Left ventricle myocardium inferior (tissue), 1 donor: ENCODE data around the gene RALGPS1. TPM values are rescaled to one million over a fixed set of nuclear protein-coding genes. Genes with fewer than 3 reads are reported as not detected.

Experiments
- DNase-seq: peaks from one replicate; pipeline ENCODE4 v3.0.0-alpha.2; 2020
- H3K27ac ChIP-seq: fragments of 200-600 bp; replicated peaks from 2 replicates; pipeline ENCODE4 v1.8.0; 2021
- H3K27me3 ChIP-seq: fragments of 200-600 bp; 2 replicates; pipeline ENCODE4 v1.8.0; 2021; ENCODE audit warnings: low read depth
- H3K36me3 ChIP-seq: fragments of 200-600 bp; 2 replicates; pipeline ENCODE4 v1.8.0; 2021
- H3K4me1 ChIP-seq: fragments of 200-600 bp; 2 replicates; pipeline ENCODE4 v1.8.0; 2021
- H3K4me3 ChIP-seq: fragments of 200-600 bp; 2 replicates; pipeline ENCODE4 v1.8.0; 2021; ENCODE audit warnings: mild to moderate bottlenecking, moderate library complexity
- H3K9me3 ChIP-seq: fragments of 200-600 bp; replicated peaks from 2 replicates; pipeline ENCODE4 v1.8.0; 2021
- CTCF ChIP-seq: fragments of 200-600 bp; IDR thresholded peaks from 2 replicates; pipeline ENCODE4 v1.8.0; 2021; ENCODE audit warnings: antibody characterized with exemption, mild to moderate bottlenecking, borderline replicate concordance
- intact Hi-C: fragments of 100-400 bp; cut with micrococcal nuclease; formaldehyde crosslinking; loops from one replicate; pipeline ENCODE4 v1.11.0; 2022
- long read RNA-seq: library from polyadenylated mRNA; unstranded; transcript quantifications from one replicate; pipeline ENCODE4 v2.0.0, GENCODE V29; 2021
- total RNA-seq: library from RNA; stranded (reverse); fragmentation: NEBNext Ultra II Directional; extraction: Animal tissue kit (Norgen Biotek cat#: 25700); gene quantifications from one replicate; pipeline ENCODE4 v1.2.1, GENCODE V29; 2021
- donor health status: DM: no; HTN: yes; CAD: no; lungs with severe emphysema.

RALGPS1 gene, protein sequence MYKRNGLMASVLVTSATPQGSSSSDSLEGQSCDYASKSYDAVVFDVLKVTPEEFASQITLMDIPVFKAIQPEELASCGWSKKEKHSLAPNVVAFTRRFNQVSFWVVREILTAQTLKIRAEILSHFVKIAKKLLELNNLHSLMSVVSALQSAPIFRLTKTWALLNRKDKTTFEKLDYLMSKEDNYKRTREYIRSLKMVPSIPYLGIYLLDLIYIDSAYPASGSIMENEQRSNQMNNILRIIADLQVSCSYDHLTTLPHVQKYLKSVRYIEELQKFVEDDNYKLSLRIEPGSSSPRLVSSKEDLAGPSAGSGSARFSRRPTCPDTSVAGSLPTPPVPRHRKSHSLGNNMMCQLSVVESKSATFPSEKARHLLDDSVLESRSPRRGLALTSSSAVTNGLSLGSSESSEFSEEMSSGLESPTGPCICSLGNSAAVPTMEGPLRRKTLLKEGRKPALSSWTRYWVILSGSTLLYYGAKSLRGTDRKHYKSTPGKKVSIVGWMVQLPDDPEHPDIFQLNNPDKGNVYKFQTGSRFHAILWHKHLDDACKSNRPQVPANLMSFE
- total RNA-seq, result 18.9 TPM
- long read RNA-seq, full-length matches to known transcripts, result 3 of 27 reads
- long read RNA-seq, partial matches to known transcripts, result 12 of 27 reads
- long read RNA-seq, other reads (novel, unspliced or antisense), result 12 of 27 reads

DNA sequence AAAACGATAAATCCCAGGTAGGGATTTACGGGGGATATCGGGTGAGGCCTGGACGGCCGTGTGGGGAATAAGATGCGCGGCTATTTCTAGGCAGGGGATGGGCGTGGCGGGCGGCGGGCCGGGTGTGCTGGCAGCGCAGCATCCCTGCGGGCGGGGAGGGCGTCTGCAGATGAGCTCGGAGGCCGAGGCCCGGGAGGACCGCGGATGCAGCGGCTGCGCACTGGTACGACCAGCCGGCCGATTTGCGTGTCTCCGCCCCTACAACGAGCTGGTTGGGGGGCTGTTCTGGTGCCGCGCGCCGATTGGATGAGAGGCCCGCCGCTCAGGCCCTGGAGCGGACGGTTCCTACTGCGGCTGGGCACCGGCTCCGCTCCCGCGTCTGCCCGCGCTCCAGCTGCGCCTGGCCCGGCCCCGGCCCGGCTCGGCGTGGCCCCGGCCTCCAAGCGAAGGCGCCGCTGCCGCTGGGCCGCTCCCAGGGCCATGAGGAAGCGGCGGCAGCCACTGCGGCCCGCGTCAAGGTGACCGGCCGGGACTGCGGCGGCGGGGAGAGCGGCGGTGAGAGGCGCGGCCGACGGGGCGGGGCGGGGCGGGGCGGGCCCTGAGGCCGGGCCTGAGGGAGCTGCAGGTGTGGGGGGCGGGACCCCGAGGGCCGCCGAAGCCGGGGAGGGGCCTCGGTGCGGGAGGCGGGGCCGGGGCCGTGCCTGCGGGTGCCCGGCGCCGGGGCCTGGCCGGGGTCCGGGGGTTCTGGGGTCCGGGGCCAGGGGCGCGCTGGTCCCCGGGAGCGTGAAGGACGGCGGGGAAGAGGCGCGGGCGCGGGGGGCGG, at the start of gene RALGPS1:
Gene RALGPS1 (plus strand): TSS at position 325 of the 823 bp plus-strand sequence. CDS start 47,508 bp downstream, outside the sequence.
- intact Hi-C loops, result no loop called here
- H3K36me3 ChIP-seq, result no peaks in the 10 kb centered on the region
- H3K27me3 ChIP-seq, result no peaks in the 10 kb centered on the region
- peak within 1 kb of the TSS; percentile 68 for H3K4me3 ChIP-seq
- peak within 1 kb of the TSS; percentile 87 for H3K27ac ChIP-seq
- TF ChIP-seq CTCF, result no peak
- H3K9me3 ChIP-seq, result no peaks in the 10 kb centered on the region
- peaks cover 12% of the 10 kb centered on the region for H3K4me1 ChIP-seq
- peak; percentile 96 for DNase-seq

DNA sequence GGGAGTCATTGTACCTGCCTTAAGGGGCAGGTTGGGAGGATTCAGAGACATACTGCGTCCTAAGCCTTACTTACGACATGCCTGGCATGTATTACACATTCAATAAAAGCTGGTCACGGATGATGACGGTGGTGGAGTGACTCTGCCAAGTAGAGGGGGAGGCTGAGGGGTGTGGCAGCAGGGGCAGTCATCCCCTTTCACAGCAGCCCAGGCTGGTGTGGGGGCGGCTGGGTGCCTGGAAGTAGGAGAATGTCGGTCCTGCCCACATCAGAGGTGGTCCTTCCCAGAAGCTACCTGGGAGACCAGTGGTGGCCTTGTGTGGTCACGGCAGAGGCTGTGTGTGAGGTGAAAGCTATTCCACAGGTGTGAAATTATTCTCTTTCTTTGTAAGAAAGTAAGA, 45.2 kb upstream of the RALGPS1 start:
- Histone ChIP-seq H3K4me3 (no peak overlapping the region), H3K27me3 (no peaks in the 10 kb centered on the region), H3K9me3 (no peaks in the 10 kb centered on the region), H3K36me3 (peaks cover 10% of the 10 kb centered on the region), H3K4me1 (peaks cover 40% of the 10 kb centered on the region), H3K27ac (no peak overlapping the region)
- intact Hi-C loops, result no loop called here
- TF ChIP-seq CTCF, result no peak
- no peak for DNase-seq

DNA sequence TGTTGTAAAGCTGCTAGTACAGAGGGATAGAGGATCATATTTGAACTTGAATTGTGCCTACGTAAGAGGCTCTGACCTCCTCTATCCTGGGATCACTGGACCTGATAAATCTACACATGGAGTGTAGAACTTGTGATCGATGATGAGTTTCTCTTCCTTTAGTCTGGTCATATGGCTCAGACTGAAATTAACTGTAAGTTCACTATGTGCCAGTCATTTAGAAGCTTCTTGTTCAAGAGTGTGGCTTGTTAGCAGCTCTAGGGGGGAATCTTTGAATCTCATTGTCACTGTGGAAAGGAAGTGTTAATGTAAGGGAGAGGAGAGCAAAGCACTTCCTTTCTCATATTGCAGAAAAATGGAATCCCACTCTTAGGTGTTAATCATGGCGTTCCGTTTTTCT, 42.1 kb upstream of the RALGPS1 start:
- H3K4me1 ChIP-seq, result peaks cover 42% of the 10 kb centered on the region
- H3K36me3 ChIP-seq, result no peaks in the 10 kb centered on the region
- no peaks in the 10 kb centered on the region for H3K27me3 ChIP-seq
- no peak overlapping the region for H3K4me3 ChIP-seq
- no peak overlapping the region for H3K27ac ChIP-seq
- no peak for DNase-seq
- intact Hi-C loops, result no loop called here
- TF ChIP-seq CTCF, result no peak
- H3K9me3 ChIP-seq, result no peaks in the 10 kb centered on the region

DNA sequence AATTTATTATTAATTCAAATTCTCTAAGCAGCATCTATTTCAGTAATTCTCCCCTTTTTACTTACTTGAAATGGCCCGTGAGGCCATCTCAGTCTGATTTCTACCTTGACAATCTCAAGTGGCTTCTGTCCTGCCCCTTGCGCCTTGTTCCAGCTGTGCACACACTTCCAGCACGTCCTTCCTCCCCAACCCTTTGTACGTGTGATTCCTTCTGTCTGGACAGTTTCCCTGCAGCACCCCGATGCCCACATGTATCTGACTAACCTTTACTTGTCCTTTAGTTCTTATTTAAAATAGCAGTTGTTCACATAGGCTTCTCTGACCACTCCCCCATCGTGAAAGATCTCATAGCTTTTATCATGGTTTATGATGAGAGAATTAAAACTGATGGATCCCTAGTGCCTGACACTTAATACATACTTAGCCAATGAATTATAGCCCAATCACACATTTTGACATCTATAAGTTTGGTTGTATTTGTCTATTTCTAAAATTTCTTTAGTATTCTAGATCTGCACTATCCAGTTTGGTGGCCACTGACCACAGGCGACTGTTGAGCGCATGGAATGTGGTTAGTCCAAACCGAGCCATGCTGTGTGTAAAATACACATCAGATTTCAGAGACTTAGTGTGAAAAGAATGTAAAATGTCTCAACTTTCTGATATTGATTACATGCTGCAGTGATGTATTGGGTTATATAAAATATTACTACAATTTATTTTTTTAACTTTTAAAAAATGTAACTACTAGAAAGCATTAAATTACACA, 39.9 kb upstream of the RALGPS1 start:
- Histone ChIP-seq H3K27me3 (no peaks in the 10 kb centered on the region), H3K4me1 (peaks cover 21% of the 10 kb centered on the region), H3K36me3 (peaks cover 7% of the 10 kb centered on the region), H3K27ac (no peak overlapping the region), H3K9me3 (no peaks in the 10 kb centered on the region), H3K4me3 (no peak overlapping the region)
- intact Hi-C loops, result no loop called here
- no peak for DNase-seq
- TF ChIP-seq CTCF, result no peak
